NCI-H187 (cell line): Measurements from ENCODE around the gene EEFSEC.

Experiments
- DNase-seq, 2 experiments: peaks; one replicate each; lab custom pipeline; 2025; lab: John Stamatoyannopoulos, UW

The EEFSEC gene

GRCh38 chr3:128394033-128394432 is 240.8 kb downstream of the EEFSEC start:
- DNase-seq = no peak

DNA sequence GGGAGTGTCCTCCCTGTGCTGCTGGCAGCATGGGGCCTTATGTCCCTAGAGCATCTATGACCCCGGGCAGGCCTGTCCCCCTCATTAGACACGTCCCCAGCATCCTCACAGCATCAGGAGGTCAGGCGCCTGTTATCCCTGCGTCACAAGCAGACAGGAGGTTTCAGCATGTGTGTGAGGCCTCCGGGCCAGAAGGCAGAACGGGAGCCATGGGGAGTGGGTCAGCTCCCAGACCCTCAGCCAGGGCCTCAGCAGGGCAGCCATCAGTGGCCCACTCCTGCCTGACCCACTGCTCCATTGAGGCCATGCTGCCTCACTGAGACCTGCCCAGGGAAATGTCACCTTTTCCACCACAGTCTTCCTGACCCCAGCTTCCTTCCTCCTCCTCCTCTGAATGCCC is 241.8 kb downstream of the EEFSEC start:
- no peak for DNase-seq

DNA sequence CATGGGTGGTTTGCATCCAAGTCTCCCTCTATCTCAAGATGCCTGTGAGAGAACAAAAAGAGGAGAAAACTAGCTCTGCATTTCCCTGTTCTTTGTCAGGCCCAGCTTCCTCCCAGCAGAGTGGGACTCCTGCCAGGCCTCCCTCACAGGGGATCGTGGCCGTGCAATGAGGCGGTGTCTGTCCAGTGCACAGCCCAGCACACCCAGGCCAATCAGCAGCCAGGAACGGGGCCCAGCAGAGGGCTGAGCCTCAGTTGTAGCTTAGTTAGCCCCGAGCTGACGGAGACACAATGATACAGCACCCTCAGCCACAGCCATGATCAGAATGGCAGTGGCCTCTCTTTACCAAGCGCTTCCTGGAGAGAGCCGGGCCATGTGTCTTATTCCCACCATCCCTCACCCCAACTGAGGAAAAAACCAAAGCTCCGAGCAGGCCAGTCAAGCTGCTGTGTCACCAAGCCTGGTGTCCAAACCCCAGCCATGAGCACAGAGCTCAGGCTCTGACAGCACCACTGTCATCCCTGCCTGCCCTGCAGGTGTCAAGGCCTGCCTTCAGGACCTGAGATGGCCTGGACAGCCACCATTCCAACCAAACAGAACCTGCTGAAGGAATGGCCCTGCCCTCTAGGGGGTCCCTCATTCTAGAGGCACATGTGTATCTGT is 242.3 kb downstream of the EEFSEC start:
- DNase-seq = no peak

DNA sequence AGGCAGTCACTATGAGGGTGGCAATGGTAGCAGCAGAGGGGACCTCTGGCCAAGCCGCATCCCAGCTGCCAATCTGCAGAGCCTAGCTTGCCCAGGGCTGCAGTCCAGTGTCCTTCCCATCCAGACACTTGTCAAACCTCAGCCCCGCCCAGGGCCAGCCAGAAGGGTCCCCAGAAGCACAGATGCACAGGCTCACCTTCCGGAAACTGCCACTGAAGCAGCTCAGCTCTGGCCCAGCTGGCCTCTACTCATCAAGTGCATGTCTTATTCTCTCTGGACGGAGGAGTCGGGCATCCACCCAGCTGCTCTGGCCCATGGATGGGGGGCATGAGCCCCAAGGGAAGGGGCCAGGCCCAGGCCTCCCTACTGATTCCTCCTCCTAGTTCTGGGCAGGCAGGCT is 244.2 kb downstream of the EEFSEC start:
- DNase-seq = no peak

DNA sequence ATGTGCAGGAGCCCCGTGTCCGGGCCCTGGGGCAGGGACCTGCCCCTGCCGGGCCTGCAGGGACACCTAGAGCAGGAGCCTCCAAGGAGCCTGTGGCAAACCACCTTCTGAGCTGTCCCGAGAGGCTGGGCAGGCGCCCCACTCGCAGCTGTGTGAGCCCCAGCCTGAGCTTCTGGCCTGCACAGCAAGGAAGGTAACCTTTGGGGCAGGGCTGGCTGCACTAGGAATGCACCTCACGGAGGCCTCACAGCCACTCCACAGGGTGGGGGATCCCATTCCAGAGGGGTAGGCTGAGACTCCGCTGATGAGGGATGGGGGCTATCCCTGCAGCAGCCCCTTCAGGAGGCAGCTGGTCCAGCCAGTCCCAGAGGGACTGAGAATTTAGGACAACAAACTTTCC is 245.3 kb downstream of the EEFSEC start:
- no peak for DNase-seq

DNA sequence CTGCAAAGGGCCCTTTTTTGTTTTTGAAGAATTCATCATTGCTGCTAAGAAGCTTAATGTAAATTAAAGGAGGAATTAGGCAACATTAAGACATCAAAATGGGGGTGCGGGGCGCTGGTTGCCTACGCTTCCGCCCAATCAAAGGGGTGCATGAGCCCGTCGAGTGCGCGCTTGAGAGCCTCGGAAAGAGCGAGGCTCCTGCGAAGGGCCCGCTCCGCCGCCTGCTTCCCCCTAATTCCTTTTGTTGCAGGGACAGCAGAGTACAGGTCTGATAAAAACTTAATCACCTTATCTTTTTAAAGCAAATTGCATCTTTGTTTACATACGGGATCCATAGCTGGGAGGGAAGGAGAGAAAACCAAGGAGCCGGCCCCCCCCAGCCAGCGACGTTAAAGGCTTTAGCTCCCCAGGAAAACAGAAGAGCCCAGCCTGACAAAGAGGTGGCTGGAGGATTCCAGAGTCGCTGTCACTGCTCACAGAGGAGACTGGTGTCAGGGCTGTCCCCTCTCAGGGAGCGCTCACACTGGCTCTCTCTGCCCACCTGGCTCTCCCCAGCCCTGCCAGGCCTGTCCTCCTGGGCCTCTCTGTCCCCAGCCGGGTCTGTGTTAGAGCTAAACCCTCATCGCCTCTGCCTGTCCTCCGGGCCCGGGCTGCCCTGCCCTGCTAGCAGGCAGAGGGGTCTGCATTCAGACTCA is 246.1 kb downstream of the EEFSEC start:
- DNase-seq = no peak

DNA sequence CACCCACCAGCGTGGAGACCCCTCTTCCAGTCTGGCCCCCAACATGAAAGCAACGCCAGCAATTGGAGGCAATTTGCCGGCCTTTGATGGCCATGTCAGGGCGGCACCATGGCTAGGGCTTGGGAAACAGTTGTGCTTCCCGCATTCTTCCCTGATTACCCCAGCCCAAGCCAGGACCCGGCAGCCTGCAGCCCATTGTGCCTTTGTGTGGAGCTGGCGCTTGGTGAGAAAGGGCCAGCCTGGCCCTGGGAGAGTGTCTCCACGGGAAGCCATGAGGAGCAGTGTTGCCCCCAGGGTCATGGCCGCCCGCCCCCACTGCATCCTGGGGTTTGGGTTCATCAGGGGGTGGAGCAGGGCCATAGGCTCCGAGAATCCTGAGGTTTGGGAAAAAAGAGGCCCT is 247.4 kb downstream of the EEFSEC start:
- no peak for DNase-seq

GRCh38 chr3:128402319-128402718 is 249.0 kb downstream of the EEFSEC start:
- no peak for DNase-seq

DNA sequence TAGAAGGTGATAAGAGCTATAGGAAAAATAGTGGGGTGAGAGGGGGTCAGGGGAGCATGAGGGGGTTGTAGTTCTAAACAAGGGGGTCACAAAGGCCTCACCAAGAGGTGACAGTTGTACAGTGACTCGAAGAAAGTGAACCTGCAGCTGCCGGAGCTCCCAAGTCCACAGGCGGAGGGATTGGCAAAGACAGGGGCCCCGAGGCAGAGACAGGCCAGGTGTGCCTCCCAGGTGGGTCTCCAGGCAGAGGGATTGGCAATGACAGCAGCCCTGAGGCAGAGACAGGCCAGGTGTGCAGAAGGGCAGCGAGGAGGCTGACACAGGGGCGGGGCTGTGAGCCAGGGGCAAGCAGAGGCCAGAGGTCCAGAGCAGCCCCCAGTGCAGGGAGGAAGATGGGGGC is 249.7 kb downstream of the EEFSEC start:
- DNase-seq = no peak

DNA sequence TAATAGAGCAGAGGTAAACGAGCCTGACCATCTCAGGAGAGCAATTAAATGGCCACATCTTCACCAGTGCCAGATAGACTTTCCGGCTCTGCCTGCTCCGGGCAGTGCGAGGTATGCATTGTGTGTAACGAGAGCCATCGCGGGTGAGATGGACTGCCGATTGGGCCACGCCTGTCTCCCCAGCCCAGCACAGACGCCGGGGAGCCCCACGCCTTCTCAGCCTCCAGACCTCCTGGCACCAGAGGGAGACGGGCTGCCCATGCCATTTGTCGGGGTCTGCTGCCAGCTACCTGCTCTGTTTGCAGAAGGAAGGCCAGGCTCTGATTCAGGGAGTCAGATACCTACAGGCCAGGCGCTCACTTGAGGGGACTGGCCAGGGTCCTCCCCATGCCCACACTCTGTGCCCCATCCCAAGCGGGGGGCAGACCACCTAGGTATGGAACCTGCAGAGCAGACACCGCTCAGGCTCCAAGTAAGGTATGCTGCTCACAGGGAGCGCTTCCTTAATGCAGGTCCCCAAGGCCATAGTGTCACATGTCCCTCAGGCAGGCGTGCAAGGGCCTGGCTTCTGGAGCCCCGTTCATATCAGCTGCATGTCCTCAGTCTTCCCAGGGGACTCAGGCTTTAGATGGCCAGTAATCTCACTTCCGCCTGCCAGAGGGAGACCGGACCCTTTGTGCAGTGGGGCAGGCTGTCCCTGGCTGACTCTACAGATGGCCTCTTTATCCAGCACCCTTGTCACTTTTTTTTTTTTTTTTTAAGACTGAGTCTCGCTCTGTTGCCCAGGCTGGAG is 251.2 kb downstream of the EEFSEC start:
- no peak for DNase-seq

DNA sequence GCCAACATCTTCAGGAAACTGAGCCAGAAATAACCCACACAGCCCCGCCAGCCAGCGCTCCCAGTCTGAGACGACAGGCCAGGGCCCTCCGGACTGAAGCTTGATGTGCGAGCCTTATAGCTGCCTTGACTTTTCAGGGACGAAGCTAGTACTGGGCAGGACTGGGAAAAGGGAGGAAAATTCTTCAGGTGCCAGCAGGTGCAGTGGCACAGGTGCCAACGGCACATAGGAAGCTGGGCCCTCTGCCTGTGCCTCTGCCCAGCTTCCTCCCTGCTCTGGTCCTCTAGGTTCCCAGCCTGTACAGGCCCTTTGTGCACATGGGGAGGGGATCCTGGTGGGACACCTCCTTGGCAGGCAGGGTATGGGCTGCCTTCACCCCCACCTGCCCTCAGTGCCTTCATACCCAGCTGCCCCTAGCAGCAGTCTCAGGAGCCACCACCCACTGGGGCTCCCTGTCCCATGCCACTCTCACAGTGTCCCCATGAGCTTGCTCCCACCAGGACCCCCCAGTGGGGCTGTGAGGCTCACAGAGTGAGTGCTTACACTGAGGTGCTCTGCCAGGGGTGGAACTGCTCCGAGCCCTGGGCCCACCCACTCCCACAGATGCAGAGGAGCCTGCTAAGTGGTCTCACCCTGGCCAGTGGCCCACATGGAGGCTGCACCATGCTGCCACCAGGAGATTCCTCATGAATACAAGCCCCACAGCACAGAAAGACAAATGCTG is 252.4 kb downstream of the EEFSEC start:
- DNase-seq = no peak

- DNase-seq = no peak
Observed at GRCh38 chr3:128407247-128407646, 254.0 kb downstream of the EEFSEC start.

DNA sequence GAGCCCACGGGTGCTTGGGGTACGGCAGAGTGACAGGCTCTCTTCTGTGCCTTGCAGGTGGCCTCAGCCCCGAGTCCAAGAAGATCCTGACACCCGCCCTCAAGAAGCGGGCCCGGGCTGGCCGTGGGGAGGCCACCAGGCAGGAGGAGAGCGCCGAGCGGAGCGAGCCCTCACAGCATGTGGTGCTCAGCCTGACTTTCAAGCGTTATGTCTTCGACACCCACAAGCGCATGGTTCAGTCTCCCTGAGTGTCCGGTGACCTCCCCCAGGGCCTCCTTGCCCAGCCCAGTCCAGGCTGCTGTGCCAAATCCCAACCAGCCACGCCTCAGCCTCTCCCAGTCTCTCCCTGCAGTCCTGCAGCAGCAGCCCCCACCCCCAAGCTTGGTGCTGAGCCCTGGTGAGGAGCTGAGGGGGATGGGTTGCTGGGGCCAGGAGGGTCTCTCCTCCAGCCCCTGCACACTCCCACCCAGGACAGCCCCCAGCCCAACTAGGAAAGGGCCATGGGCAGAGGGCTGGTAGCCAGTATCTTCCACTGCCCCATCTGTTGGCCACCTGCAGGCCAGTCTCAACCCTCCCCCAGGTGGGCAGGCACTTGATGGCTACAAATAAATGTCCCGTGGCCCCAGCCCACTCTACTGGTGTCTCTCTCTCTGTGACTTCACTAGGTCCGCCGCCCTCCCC is 254.9 kb downstream of the EEFSEC start:
- no peak for DNase-seq

- no peak for DNase-seq
Observed at GRCh38 chr3:128408693-128409623, 255.7 kb downstream of the EEFSEC start.

GRCh38 chr3:128409624-128410581 is 256.6 kb downstream of the EEFSEC start:
- DNase-seq = no peak

DNA sequence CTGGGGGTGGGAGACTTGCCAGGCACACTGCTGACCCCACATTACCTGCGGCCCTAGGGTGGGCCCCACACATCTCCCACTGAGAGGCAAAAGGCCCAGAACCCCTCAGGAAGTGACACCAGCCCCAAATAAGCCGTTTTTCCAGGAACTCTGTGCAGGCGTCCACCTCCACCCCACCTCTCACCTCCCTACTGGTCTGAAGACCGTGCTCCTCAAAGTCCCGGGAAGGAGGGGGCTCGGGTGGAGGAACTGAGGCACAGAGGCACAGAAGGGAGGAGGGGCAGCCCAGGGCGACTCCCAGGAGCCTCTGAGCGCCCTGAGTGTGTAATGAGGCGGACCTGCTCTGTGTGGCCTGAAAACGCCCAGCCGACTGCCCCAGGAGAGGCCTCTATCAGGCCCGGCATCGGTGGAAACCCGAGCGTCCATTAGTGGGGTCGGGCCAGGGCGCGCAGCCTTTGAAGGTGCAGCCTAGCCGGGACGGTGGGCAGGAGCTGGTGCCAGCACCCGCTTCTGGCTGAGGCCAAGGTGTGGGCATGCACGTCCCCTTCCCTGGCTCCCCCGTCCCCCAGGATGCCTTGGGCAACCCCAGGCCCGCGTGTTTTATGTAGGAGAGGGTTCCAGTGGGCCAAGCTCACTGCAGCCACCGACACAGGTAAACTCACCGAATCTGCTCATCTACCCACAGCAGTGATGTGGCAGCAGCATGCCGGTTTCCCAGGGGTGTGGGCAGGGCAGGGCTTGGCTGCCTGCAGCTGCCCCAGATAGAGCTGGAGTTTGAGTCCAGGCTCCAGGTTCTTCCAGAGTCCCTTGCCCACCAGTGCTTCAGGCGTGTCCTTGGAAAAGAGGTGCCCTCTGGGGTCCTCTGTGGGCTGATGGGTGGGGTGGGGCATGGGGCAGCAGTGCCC is 257.6 kb downstream of the EEFSEC start:
- DNase-seq = no peak

GRCh38 chr3:128411574-128412064 is 258.3 kb downstream of the EEFSEC start:
- DNase-seq = no peak
